ENCODE data around the gene RCSD1.
"Not testable (repeated sequence)": the region's sequence is repeated elsewhere in the genome, so short reads cannot be mapped to it uniquely, and the experiment has no call there.

The RCSD1 gene

GRCh38 chr1:167717351-167717750 is 87.3 kb downstream of the RCSD1 start:
- peak; percentile 29 for DNase-seq (ENCODE audit: low spot score)

GRCh38 chr1:167718914-167719691 is 89.1 kb downstream of the RCSD1 start:
- no peak for DNase-seq (ENCODE audit: low spot score)

DNA sequence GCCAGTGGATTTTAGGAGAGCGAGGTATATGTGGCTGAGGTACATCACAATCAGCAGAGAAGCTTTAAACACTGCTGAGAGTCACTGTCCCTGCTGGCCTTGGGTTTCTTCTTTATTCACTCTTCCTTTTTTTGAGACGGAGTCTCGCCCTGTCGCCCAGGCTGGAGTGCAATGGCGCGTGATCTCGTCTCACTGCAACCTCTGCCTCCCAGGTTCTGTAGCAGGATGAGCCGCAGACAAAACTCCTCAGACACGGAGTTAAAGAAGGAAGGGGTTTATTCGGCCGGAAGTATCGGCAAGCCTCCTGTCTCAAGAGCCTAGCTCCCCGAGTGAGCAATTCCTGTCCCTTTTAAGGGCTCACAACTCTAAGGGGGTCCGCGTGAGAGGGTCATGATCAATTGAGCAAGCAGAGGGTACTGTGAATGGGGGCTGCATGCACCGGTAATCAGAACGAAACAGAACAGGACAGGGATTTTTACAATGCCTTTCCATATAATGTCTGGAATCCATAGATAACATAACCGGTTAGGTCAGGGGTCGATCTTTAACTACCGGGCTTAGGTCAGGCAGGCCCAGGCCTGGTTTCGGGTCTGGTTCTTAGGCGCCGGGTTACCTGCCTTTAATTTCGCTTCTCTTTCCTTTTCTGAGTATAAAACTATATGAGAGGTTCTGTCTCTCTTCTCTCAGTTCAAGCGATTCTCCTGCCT is 89.8 kb downstream of the RCSD1 start:
- not testable (repeated sequence) for DNase-seq (ENCODE audit: low spot score)

- DNase-seq (ENCODE audit: low spot score): peak; percentile 69
These were observed 91.1 kb downstream of the RCSD1 start for GRCh38 chr1:167720965-167721616.

- peak; percentile 95 for DNase-seq (ENCODE audit: low spot score)
These were observed 91.7 kb downstream of the RCSD1 start, which contains the start of gene MPZL1 for GRCh38 chr1:167721617-167722151. TSS of gene MPZL1 (plus strand) at chr1:167721982. CDS start at chr1:167722152, 170 bp downstream.

GRCh38 chr1:167722152-167722869 is 92.3 kb downstream of the RCSD1 start:
- peak; percentile 27 for DNase-seq (ENCODE audit: low spot score)

DNA sequence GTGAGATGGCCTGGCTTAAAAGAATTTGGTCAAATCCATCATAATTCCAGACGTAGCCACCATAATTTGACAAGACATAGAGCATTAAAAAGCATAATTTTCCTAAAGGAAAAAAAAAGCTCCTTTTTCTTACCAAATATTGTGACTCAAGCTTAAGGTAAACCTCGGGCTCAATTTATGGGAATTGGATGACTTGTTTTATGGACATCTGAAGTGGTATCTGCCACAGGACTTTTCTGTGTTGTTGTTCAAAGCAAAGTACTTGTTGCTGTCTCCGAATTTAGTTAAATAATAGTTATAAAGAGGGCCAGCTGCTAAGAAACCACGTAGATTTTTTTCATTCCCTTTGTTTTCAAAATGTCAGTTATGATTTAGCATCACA is 92.8 kb downstream of the RCSD1 start:
- DNase-seq (ENCODE audit: low spot score): no peak

DNA sequence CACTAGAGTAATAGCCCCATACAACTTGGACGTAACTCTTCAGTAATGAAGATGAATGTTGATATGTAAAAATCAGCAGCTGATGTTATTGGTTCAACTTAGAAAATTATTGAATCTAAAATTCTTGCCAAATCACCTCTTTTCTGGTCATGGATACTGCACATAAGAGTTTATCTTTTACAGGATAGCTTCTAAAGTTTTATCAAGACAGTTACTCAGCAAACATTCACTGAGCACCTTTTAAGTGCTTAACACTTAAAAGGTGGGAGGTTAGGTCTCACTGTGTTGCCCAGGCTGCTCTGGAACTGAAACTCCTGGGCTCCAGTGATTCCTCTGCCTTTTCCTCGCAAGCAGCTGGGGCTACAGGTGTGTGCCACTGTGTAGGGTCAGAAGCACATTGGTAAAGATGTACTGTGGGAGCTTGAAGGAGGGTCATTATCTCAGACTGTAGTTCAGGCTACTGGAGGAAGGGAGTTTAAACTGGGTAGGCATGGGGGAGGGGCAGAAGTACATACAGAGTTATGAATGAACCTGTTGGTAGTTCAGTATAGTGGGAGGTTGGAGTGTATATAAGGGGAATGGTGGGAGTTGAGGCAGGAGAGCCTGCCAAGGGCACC is 93.8 kb downstream of the RCSD1 start:
- DNase-seq (ENCODE audit: low spot score): no peak

- no peak for DNase-seq (ENCODE audit: low spot score)
These were observed 96.0 kb downstream of the RCSD1 start for GRCh38 chr1:167726008-167726407.

DNA sequence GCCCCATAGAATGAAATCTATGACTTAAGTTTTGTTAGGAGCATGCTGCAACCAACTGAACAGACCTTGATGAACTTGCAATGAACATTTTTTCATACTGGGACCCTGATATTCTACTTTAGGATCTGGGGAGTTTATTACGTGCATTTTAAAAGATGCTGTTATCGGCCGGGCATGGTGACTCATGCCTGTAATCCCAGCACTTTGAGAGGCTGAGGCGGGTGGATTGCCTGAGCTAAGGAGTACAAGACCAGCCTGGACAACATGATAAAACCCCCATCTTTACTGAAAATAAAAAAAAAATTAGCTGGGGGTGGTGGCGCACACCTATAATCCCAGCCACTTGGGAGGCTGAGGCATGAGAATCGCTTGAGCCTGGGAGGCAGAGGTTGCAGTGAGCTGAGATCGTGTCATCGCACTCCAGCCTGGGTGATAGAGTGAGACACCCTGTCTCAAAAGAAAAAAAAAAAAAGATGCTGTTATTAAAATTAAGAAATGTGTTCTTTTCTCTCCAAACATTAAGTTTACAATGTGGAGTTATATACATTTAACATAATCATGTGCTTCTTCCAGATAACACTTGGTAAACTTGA is 98.9 kb downstream of the RCSD1 start:
- DNase-seq (ENCODE audit: low spot score): no peak

GRCh38 chr1:167734227-167734626 is 104.2 kb downstream of the RCSD1 start:
- DNase-seq (ENCODE audit: low spot score): no peak

- no peak for DNase-seq (ENCODE audit: low spot score)
These were observed 104.8 kb downstream of the RCSD1 start for GRCh38 chr1:167734841-167735240.

DNA sequence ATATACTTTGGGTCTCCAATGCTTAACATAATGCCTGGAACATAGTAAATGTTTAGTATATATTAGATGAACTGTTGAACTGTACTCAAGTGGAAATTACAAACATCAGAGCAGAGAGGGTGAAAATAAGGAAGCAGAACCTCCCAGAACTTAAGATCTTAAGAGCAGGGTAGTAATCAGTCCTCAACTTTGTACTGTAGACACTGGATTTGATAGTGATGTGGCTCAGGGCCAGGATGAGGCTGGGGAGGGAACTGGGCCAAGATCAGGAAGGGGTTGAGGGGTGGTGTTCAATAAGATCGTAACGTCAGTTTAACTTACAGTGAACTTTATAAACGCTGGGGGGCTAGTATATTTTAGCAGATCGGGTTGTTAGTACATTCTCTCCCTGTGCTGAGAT is 107.1 kb downstream of the RCSD1 start:
- DNase-seq (ENCODE audit: low spot score): no peak

GRCh38 chr1:167738158-167738557 is 108.1 kb downstream of the RCSD1 start:
- no peak for DNase-seq (ENCODE audit: low spot score)

GRCh38 chr1:167739752-167740151 is 109.7 kb downstream of the RCSD1 start:
- DNase-seq (ENCODE audit: low spot score): no peak

DNA sequence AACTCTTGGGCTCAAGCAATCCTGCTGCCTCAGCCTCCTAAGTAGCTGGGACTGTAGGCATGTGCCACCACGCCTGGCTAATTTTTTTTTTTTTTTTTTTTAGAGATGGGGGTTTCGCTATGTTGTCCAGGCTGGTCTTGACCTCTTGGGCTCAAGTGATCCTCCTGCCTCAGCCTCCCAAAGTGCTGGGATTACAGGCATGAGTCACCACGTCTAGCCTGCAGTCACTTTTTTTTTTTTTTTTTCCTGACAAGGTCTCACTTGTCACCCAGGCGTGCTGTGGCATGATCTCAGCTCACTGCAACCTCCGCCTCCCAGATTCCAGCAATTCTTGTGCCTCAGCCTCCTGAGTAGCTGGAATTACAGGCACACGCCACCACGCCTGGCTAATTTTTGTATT is 111.1 kb downstream of the RCSD1 start:
- DNase-seq (ENCODE audit: low spot score): not testable (repeated sequence)

DNA sequence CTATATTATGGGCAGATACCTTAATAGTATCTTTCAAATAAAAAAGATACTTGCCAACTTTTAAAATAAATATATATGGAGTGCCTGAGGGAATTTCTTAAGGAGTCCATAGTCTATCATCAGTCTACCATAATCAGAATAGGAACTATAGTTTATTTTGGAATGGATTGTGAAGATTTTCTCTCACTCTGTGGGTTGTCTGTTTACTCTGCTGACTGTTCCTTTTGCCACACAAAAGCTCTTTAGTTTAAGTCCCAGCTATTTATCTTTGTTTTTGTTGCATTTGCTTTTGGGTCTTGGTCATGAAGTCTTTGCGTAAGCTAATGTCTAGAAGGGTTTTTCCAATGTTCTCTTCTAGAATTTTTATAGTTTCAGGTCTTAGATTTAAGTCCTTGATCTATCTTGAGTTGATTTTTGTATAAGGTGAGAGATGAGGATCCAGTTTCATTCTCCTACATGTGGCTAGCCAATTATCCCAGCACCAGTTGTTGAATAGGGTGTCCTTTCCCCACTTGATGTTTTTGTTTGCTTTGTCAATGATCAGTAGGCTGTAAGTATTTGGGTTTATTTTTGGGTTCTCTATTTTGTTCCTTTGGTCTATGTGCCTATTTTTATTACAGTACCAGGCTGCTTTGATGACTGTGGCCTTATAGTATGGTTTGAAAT is 112.5 kb downstream of the RCSD1 start:
- DNase-seq (ENCODE audit: low spot score): not testable (repeated sequence)

DNA sequence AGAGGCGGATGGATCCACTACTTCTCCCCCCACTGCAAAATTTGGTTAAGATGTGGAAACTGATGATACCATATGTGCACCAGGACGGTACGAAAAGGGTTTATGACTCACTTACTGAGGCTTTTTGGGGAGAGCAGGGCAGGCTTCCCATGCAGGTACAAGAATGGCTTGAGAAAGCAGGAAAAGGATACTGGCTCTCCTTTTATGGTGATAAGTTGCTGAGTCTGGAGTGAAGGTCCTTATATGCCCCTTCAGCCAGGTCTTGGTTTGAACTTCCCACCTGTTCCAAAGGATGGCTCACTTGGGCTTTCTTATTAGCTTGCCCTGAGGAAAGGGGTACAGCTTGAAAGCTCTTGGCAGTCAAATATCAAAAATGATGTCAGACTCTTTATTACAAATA is 114.9 kb downstream of the RCSD1 start:
- DNase-seq (ENCODE audit: low spot score): no peak

- no peak for DNase-seq (ENCODE audit: low spot score)
These were observed 116.1 kb downstream of the RCSD1 start for GRCh38 chr1:167746013-167746672.
